Prostate gland (tissue), 2 donors: ENCODE results near the gene LDB2. TPM values are rescaled to one million over a fixed set of nuclear protein-coding genes. Genes with fewer than 3 reads are reported as not detected.

Experiments used
- DNase-seq: peaks from one replicate; pipeline ENCODE4 v3.0.0-alpha.2; 2019; ENCODE audit warnings: low spot score
- H3K27ac ChIP-seq, 2 donors: fragments of 200-600 bp; sonication (generic); 2 replicates each; pipeline ENCODE4 v1.5.1; 2017 to 2019
- H3K27me3 ChIP-seq: fragments of 200-600 bp; sonication (generic); replicated peaks from 2 replicates; pipeline ENCODE4 v1.5.1; 2019; ENCODE audit not compliant: insufficient read depth
- H3K36me3 ChIP-seq, 2 donors: fragments of 200-600 bp; sonication (generic); 1 replicate in 1 of 2; 2 replicates in 1 of 2; pipeline versions ENCODE4 v1.5.1 to v1.8.1; 2017 to 2019
- H3K4me1 ChIP-seq: fragments of 200-600 bp; sonication (generic); replicated peaks from 2 replicates; pipeline ENCODE4 v1.5.1; 2019
- H3K4me3 ChIP-seq, 2 donors: fragments of 200-600 bp; sonication (generic); 2 replicates each; pipeline ENCODE4 v1.5.1; 2017 to 2019
- H3K9me3 ChIP-seq: fragments of 200-600 bp; sonication (generic); 2 replicates; pipeline ENCODE4 v1.5.1; 2017
- CTCF ChIP-seq, 4 experiments: fragments of 200-600 bp in 2 of 4; fragments of 450-650 bp in 2 of 4; sonication (generic) in 2 of 4; IDR thresholded peaks; 1 replicate in 3 of 4; 2 replicates in 1 of 4; pipeline ENCODE4 v1.5.1; 2016 to 2019; ENCODE audit warnings: antibody characterized with exemption in 4 of 4, mild to moderate bottlenecking in 2 of 4, moderate library complexity in 2 of 4
- POLR2A ChIP-seq: fragments of 450-650 bp; IDR thresholded peaks from one replicate; pipeline ENCODE4 v1.6.1; 2016; ENCODE audit warnings: antibody characterized with exemption, mild to moderate bottlenecking
- POLR2AphosphoS5 ChIP-seq: sonication (generic); formaldehyde crosslinking; IDR thresholded peaks from one replicate; pipeline ENCODE4 v1.6.1; 2017; ENCODE audit warnings: antibody characterized with exemption
- WGBS: methylation state at CpG from one replicate; pipeline ENCODE4 v1.1.5; 2018; 5-methylcytosine and 5-hydroxymethylcytosine counted together
- intact Hi-C: fragments of 100-400 bp; cut with DNase I; formaldehyde crosslinking; loops from one replicate; pipeline ENCODE4 v1.14.2; 2022
- total RNA-seq, 2 donors: library from RNA; depleted of rRNA; stranded (reverse); fragments of >200 nt; gene quantifications; one replicate each; pipeline ENCODE4 v1.1.0, GENCODE V29; 2016

LDB2 gene
- total RNA-seq, 2 donors from 2014 or later: 6.0 to 37.7 TPM

- WGBS: 66% methylated on average over 2 of the region's 2 CpGs
- H3K36me3 ChIP-seq: no peaks in the 10 kb centered on the region
- no peaks in the 10 kb centered on the region for H3K4me1 ChIP-seq
- no peak overlapping the region for H3K27ac ChIP-seq
- H3K9me3 ChIP-seq: no peaks in the 10 kb centered on the region
- intact Hi-C loops: no loop called here
- H3K27me3 ChIP-seq: no peaks in the 10 kb centered on the region
- TF ChIP-seq CTCF (IDR thresholded peaks at IDR 0.05) (no peak), POLR2AphosphoS5 (no peak), POLR2A (no peak)
- no peak for DNase-seq
- no peak overlapping the region for H3K4me3 ChIP-seq
Observed at GRCh38 chr4:16464651-16465050, 433.8 kb downstream of the LDB2 start.

- intact Hi-C loops: no loop called here
- WGBS: 58% methylated on average over 3 of the region's 3 CpGs
- Histone ChIP-seq H3K9me3 (no peaks in the 10 kb centered on the region), H3K27ac (no peak overlapping the region), H3K27me3 (no peaks in the 10 kb centered on the region), H3K4me1 (no peaks in the 10 kb centered on the region), H3K36me3 (no peaks in the 10 kb centered on the region), H3K4me3 (no peak overlapping the region)
- TF ChIP-seq POLR2A (no peak), POLR2AphosphoS5 (no peak), CTCF (IDR thresholded peaks at IDR 0.05) (no peak)
- DNase-seq: no peak
Observed at GRCh38 chr4:16462656-16463055, 435.8 kb downstream of the LDB2 start.

- intact Hi-C loops: no loop called here
- no peak for DNase-seq
- Histone ChIP-seq H3K9me3 (no peaks in the 10 kb centered on the region), H3K27ac (no peak overlapping the region), H3K4me1 (no peaks in the 10 kb centered on the region), H3K36me3 (no peaks in the 10 kb centered on the region), H3K4me3 (no peak overlapping the region), H3K27me3 (no peaks in the 10 kb centered on the region)
- WGBS: 30% methylated on average over 1 of the region's 1 CpG
- TF ChIP-seq POLR2A (no peak), POLR2AphosphoS5 (no peak), CTCF (IDR thresholded peaks at IDR 0.05) (no peak)
Observed at GRCh38 chr4:16461362-16461761, 437.1 kb downstream of the LDB2 start.

GRCh38 chr4:16457944-16458343 is 440.5 kb downstream of the LDB2 start:
- no peaks in the 10 kb centered on the region for H3K9me3 ChIP-seq
- no peaks in the 10 kb centered on the region for H3K27me3 ChIP-seq
- no peak overlapping the region for H3K4me3 ChIP-seq
- DNase-seq: no peak
- no peak for TF ChIP-seq POLR2AphosphoS5
- no peak for TF ChIP-seq CTCF (IDR thresholded peaks at IDR 0.05)
- no peak for TF ChIP-seq POLR2A
- 75% methylated on average over 4 of the region's 4 CpGs for WGBS
- H3K4me1 ChIP-seq: no peaks in the 10 kb centered on the region
- intact Hi-C loops: no loop called here
- H3K27ac ChIP-seq: no peak overlapping the region
- H3K36me3 ChIP-seq: no peaks in the 10 kb centered on the region
